Nephron (organoid): ENCODE data around the gene FOXD3.
A peak's percentile ranks its signal among the peaks of the same experiment; 100 is the strongest.

Experiments
- H3K27ac Mint-ChIP-seq, 3 experiments: 2 replicates each; pipeline ENCODE4 v1.8.0; 2020; ENCODE audit warnings: mixed read lengths in 3 of 3, mild to moderate bottlenecking in 2 of 3, moderate library complexity in 1 of 3
- H3K27me3 Mint-ChIP-seq: 2 replicates; pipeline ENCODE4 v1.8.0; 2021; ENCODE audit warnings: low read depth, mild to moderate bottlenecking, moderate library complexity, mixed read lengths
- H3K36me3 Mint-ChIP-seq: 2 replicates; pipeline ENCODE4 v1.8.0; 2020; ENCODE audit warnings: low read depth, mixed read lengths
- H3K4me1 Mint-ChIP-seq: 2 replicates; pipeline ENCODE4 v1.8.0; 2020; ENCODE audit warnings: mixed read lengths
- H3K4me3 Mint-ChIP-seq, 3 experiments: 2 replicates each; pipeline ENCODE4 v1.8.0; 2020; ENCODE audit warnings: mild to moderate bottlenecking in 3 of 3, mixed read lengths in 3 of 3, moderate library complexity in 2 of 3
- H3K9me3 Mint-ChIP-seq: 2 replicates; pipeline ENCODE4 v1.8.0; 2020; ENCODE audit warnings: mixed read lengths
- TF ChIP-seq, protein P1 (sequence below), 3 experiments: fragments of 200-600 bp; sonication (generic); IDR thresholded peaks; one replicate each; pipeline ENCODE4 v1.5.0; 2021; ENCODE audit warnings: antibody characterized with exemption in 3 of 3; ENCODE audit not compliant: unreplicated experiment in 3 of 3

FOXD3 gene

GRCh38 chr1:63326473-63327380 is 4.4 kb downstream of the FOXD3 start:
- Mint-ChIP-seq H3K27me3 (peaks cover 96% of the 10 kb centered on the region), H3K4me1 (peaks cover 40% of the 10 kb centered on the region), H3K9me3 (peaks cover 2% of the 10 kb centered on the region), H3K4me3 (peak overlapping the region; percentile 65 to 85 (median 78)), H3K36me3 (no peaks in the 10 kb centered on the region), H3K27ac (peak overlapping the region in 1 of 3 experiments; percentile 47)
- TF ChIP-seq, protein P1, sequence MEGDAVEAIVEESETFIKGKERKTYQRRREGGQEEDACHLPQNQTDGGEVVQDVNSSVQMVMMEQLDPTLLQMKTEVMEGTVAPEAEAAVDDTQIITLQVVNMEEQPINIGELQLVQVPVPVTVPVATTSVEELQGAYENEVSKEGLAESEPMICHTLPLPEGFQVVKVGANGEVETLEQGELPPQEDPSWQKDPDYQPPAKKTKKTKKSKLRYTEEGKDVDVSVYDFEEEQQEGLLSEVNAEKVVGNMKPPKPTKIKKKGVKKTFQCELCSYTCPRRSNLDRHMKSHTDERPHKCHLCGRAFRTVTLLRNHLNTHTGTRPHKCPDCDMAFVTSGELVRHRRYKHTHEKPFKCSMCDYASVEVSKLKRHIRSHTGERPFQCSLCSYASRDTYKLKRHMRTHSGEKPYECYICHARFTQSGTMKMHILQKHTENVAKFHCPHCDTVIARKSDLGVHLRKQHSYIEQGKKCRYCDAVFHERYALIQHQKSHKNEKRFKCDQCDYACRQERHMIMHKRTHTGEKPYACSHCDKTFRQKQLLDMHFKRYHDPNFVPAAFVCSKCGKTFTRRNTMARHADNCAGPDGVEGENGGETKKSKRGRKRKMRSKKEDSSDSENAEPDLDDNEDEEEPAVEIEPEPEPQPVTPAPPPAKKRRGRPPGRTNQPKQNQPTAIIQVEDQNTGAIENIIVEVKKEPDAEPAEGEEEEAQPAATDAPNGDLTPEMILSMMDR (IDR thresholded peaks at IDR 0.05; ENCODE audit: unreplicated experiment in 3 of 3) = no peak

DNA sequence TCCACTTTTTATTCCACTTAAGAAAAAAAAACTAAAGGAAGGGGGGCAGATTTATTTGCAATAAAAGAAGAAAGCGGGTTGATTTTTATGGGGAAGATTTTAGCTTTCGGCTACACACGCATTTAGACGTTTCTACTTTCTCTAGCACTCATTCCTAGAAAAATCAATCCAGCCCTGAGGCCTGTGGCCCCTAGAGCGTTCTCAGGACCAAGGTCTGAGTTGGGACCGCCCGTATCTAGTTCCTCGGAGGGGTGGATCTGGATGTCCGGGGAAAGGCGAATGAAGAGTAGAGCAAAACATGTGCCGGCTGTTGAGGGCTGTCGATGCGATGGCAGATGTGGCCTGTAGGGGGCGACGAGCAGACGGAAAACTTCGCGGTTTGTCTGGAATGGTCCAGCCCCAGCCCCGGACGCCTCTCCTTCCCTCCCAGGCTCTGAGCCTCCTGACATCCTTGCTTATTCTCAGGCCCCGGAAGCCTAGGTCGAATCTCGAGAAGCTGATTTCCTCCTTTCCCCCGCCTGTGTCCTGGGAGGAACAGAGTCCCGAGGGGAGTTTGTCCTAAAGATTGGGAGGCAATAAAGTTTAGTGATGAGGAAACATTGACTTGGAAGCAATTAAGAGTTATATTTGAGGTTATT is 5.2 kb downstream of the FOXD3 start:
- Mint-ChIP-seq H3K9me3 (peaks cover 6% of the 10 kb centered on the region), H3K27ac (no peak overlapping the region), H3K4me3 (peak overlapping the region; percentile 37 to 85 (median 45)), H3K36me3 (no peaks in the 10 kb centered on the region), H3K27me3 (peaks cover 96% of the 10 kb centered on the region), H3K4me1 (peaks cover 37% of the 10 kb centered on the region)
- TF ChIP-seq, protein P1 (IDR thresholded peaks at IDR 0.05; ENCODE audit: unreplicated experiment in 3 of 3) = peak; percentile 72 to 85 (median 73)

DNA sequence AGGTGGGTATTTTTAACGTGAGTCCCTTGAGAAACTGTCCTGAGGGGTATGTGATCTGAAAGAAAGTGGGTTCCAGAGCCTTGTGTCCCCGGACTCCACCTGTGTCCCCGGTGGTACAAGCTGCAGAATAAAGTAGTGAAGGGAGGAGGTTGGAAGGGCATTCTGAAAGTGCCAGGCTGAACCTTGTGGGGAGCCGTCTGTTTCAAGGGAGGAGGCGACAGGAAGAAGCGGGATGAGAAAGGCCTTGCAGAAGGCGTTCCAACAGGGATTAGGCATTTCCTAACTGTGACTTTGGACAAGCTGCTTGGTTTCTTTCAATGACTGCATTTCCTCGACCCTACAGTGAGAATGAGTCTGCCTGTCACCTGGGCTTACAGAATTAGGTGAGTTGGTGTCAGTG is 5.8 kb downstream of the FOXD3 start:
- Mint-ChIP-seq H3K36me3 (no peaks in the 10 kb centered on the region), H3K27ac (no peak overlapping the region), H3K9me3 (peaks cover 6% of the 10 kb centered on the region), H3K4me3 (peak overlapping the region in 1 of 3 experiments; percentile 85), H3K4me1 (peaks cover 37% of the 10 kb centered on the region), H3K27me3 (peaks cover 96% of the 10 kb centered on the region)
- TF ChIP-seq, protein P1 (IDR thresholded peaks at IDR 0.05; ENCODE audit: unreplicated experiment in 3 of 3) = no peak

- peaks cover 6% of the 10 kb centered on the region for H3K9me3 Mint-ChIP-seq
- H3K4me1 Mint-ChIP-seq = peaks cover 37% of the 10 kb centered on the region
- TF ChIP-seq, protein P1 (IDR thresholded peaks at IDR 0.05; ENCODE audit: unreplicated experiment in 3 of 3) = no peak
- H3K27ac Mint-ChIP-seq = no peak overlapping the region
- H3K27me3 Mint-ChIP-seq = peaks cover 97% of the 10 kb centered on the region
- H3K36me3 Mint-ChIP-seq = no peaks in the 10 kb centered on the region
- H3K4me3 Mint-ChIP-seq = peak overlapping the region in 1 of 3 experiments; percentile 18
Measured at GRCh38 chr1:63328781-63329180, 6.4 kb downstream of the FOXD3 start.

DNA sequence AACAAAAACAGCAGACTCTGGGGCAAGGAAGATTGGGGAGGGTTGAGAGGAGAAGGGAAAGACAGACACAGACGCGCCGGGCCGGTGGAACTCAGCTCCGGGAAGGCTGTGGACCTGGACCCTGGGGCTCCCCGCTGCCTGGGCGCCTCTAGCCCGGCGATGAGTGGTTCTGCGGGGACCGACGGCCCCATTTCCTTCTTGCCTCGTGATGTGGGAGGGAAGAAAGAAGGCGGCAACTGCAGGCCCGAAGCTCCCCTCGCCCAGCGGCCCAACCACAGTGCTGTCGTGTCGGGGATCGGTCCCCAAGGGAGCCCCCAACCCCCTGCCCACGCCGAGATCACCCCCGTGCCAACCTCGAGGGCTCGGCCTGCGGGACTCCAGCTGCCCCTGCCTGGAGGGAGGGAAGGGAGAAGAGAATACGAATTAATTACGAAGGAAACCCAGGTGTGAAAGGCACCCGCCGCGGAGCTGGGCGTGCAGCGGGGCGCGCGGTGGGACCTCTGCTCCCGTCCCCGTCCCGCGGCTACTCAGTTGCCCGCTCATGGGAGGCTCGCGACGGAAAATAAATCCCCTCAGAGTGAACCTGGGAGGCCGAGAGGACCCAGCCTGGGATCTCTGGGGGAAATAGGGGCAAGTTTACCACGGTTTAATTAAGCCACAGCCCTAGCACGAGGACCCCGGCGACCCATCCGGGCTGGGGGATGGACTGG is 7.4 kb downstream of the FOXD3 start:
- peaks cover 99% of the 10 kb centered on the region for H3K27me3 Mint-ChIP-seq
- no peaks in the 10 kb centered on the region for H3K36me3 Mint-ChIP-seq
- H3K4me3 Mint-ChIP-seq = peak overlapping the region in 2 of 3 experiments; percentile 37 to 56

More for the DNA sequence above, 7.4 kb downstream of the FOXD3 start:
- H3K27ac Mint-ChIP-seq = no peak overlapping the region
- peaks cover 37% of the 10 kb centered on the region for H3K4me1 Mint-ChIP-seq
- TF ChIP-seq, protein P1 (IDR thresholded peaks at IDR 0.05; ENCODE audit: unreplicated experiment in 3 of 3) = no peak
- H3K9me3 Mint-ChIP-seq = peaks cover 6% of the 10 kb centered on the region
